HCT116 (cell line): ENCODE results near the gene TMEM60. TPM values are rescaled to one million over a fixed set of nuclear protein-coding genes. Genes with fewer than 3 reads are reported as not detected.
A peak's percentile ranks its signal among the peaks of the same experiment; 100 is the strongest.

Source experiments
- ATAC-seq: fragments of 200-7000 bp; cut with Tn5 transposase; 2 replicates; pipeline ENCODE4 v1.9.1; 2020; ENCODE audit warnings: mild to moderate bottlenecking, moderate library complexity
- BruUV-seq: library from RNA; stranded (reverse); fragments of 400-500 nt; replicated peaks from 2 replicates; lab custom pipeline; 2021; lab: Mats Ljungman, UMichigan
- CTCF ChIA-PET: fragments of 300-600 bp; sonication (Branson Sonifier 250); formaldehyde crosslinking; loops from one replicate; lab custom pipeline; 2021; ENCODE audit warnings: antibody characterized with exemption; lab: Charles Lee
- POLR2A ChIA-PET: fragments of 300-600, 350-600 bp; sonication (Branson Sonifier 250); formaldehyde crosslinking; loops from one replicate; lab custom pipeline; 2021; ENCODE audit warnings: antibody characterized with exemption; lab: Charles Lee
- RAD21 ChIA-PET, 2 experiments: fragments of 300-600 bp; sonication (Branson Sonifier 250); formaldehyde crosslinking; loops; one replicate each; lab custom pipeline; 2023; ENCODE audit warnings: low total read pairs in 2 of 2; ENCODE audit not compliant: uncharacterized antibody in 2 of 2, unreplicated experiment in 2 of 2, low non-redundant PET in 1 of 2; lab: Charles Lee
- DNase-seq: peaks from one replicate; pipeline ENCODE4 v3.0.0-alpha.2; 2010; ENCODE audit warnings: low read depth, low spot score
- H2AFZ ChIP-seq: fragments of 200-600 bp; shearing (Covaris generic), sonication (generic); 2 replicates; pipeline ENCODE4 v1.6.1; 2017; ENCODE audit warnings: low read depth, mixed run types, mixed read lengths, antibody characterized with exemption, low read length; ENCODE audit not compliant: poor library complexity, severe bottlenecking
- H3K27ac ChIP-seq: 2 replicates; pipeline ENCODE4 v1.5.1; 2012; ENCODE audit warnings: low read depth, low read length
- H3K27me3 ChIP-seq: fragments of 200-600 bp; sonication (generic); 2 replicates; pipeline ENCODE4 v1.6.1; 2016; ENCODE audit warnings: mixed run types, low read length, mixed read lengths; ENCODE audit not compliant: insufficient read depth
- H3K36me3 ChIP-seq, 2 experiments: fragments of 200-500 bp in 1 of 2; fragments of 200-600 bp in 1 of 2; sonication (Bioruptor generic) in 1 of 2; sonication (generic) in 1 of 2; 2 replicates each; pipeline versions ENCODE4 v1.5.1 to v1.6.1; 2014 to 2016; ENCODE audit warnings: low read length in 2 of 2, inconsistent platforms in 1 of 2, mixed read lengths in 1 of 2, mixed run types in 1 of 2; ENCODE audit not compliant: insufficient read depth in 2 of 2, control insufficient read depth in 1 of 2
- H3K4me1 ChIP-seq, 2 experiments: fragments of 200-600 bp in 1 of 2; sonication (generic) in 1 of 2; 2 replicates each; pipeline versions ENCODE4 v1.5.1 to v1.6.1; 2012 to 2017; ENCODE audit warnings: low read length in 2 of 2, inconsistent platforms in 1 of 2, mild to moderate bottlenecking in 1 of 2, mixed read lengths in 1 of 2, mixed run types in 1 of 2, moderate library complexity in 1 of 2; ENCODE audit not compliant: insufficient read depth in 2 of 2, control insufficient read depth in 1 of 2
- H3K4me2 ChIP-seq: fragments of 200-600 bp; sonication (generic); 2 replicates; pipeline ENCODE4 v1.6.1; 2017; ENCODE audit warnings: mixed run types, low read length, mixed read lengths
- H3K4me3 ChIP-seq, 2 experiments: fragments of 200-600 bp in 1 of 2; sonication (generic) in 1 of 2; replicated peaks in 1 of 2; 2 replicates each; pipeline ENCODE4 v1.5.1; 2011 to 2016; ENCODE audit warnings: low read length in 2 of 2, control low read depth in 1 of 2, low read depth in 1 of 2, mild to moderate bottlenecking in 1 of 2, mixed read lengths in 1 of 2, mixed run types in 1 of 2
- H3K79me2 ChIP-seq: fragments of 200-600 bp; sonication (generic); 2 replicates; pipeline ENCODE4 v1.6.1; 2017; ENCODE audit warnings: mild to moderate bottlenecking, mixed run types, low read length, moderate library complexity, mixed read lengths; ENCODE audit not compliant: insufficient read depth
- H3K9ac ChIP-seq: fragments of 200-600 bp; sonication (generic); 2 replicates; pipeline ENCODE4 v1.6.1; 2016; ENCODE audit warnings: low read length, mixed read lengths
- H3K9me2 ChIP-seq: fragments of 200-600 bp; sonication (generic), shearing (Covaris generic); 2 replicates; pipeline ENCODE4 v1.6.1; 2017; ENCODE audit warnings: mixed run types, mild to moderate bottlenecking, moderate library complexity; ENCODE audit not compliant: insufficient read depth
- H3K9me3 ChIP-seq, 2 experiments: fragments of 200-500 bp in 1 of 2; fragments of 200-600 bp in 1 of 2; sonication (Bioruptor generic) in 1 of 2; sonication (generic) in 1 of 2; 2 replicates each; pipeline ENCODE4 v1.6.1; 2014 to 2017; ENCODE audit warnings: low read length in 2 of 2, mixed read lengths in 2 of 2, inconsistent platforms in 1 of 2, low read depth in 1 of 2, mild to moderate bottlenecking in 1 of 2, mixed run types in 1 of 2, moderate library complexity in 1 of 2; ENCODE audit not compliant: control insufficient read depth in 1 of 2, insufficient read depth in 1 of 2
- H4K20me1 ChIP-seq: fragments of 200-600 bp; sonication (generic), shearing (Covaris generic); 2 replicates; pipeline ENCODE4 v1.6.1; 2017; ENCODE audit warnings: mixed run types, mild to moderate bottlenecking, moderate library complexity; ENCODE audit not compliant: insufficient read depth
- CBX3 ChIP-seq: IDR thresholded peaks from 2 replicates; pipeline ENCODE4 v1.6.1; 2012; ENCODE audit warnings: low read depth
- CTCF ChIP-seq, 3 experiments: fragments of 200-600 bp in 1 of 3; sonication (generic) in 1 of 3; IDR thresholded peaks in 2 of 3; conservative IDR thresholded peaks in 1 of 3; 2 replicates each; pipeline ENCODE4 v1.5.1; 2012 to 2017; ENCODE audit warnings: low read depth in 2 of 3, low read length in 2 of 3, antibody characterized with exemption in 1 of 3, borderline replicate concordance in 1 of 3, control low read depth in 1 of 3, mild to moderate bottlenecking in 1 of 3, mixed read lengths in 1 of 3, mixed run types in 1 of 3, moderate library complexity in 1 of 3; ENCODE audit not compliant: insufficient read depth in 1 of 3
- EZH2 ChIP-seq: fragments of 200-600 bp; sonication (generic); IDR thresholded peaks from 2 replicates; pipeline ENCODE4 v1.6.1; 2017; ENCODE audit warnings: antibody characterized with exemption, mixed run types
- EZH2phosphoT487 ChIP-seq: fragments of 200-600 bp; IDR thresholded peaks from 2 replicates; pipeline ENCODE4 v1.6.1; 2018; ENCODE audit warnings: antibody characterized with exemption, borderline replicate concordance
- FOSL1 ChIP-seq: IDR thresholded peaks from 2 replicates; pipeline ENCODE4 v1.6.1; 2012; ENCODE audit warnings: low read depth
- POLR2AphosphoS5 ChIP-seq: IDR thresholded peaks from 2 replicates; pipeline ENCODE4 v1.6.1; 2011; ENCODE audit warnings: mild to moderate bottlenecking, low read depth, low read length, moderate library complexity
- SIN3A ChIP-seq: IDR thresholded peaks from 2 replicates; pipeline ENCODE4 v1.6.1; 2012; ENCODE audit warnings: low read depth
- SRF ChIP-seq: IDR thresholded peaks from 2 replicates; pipeline ENCODE4 v1.6.1; 2012; ENCODE audit warnings: low read depth
- YY1 ChIP-seq: IDR thresholded peaks from 2 replicates; pipeline ENCODE4 v1.6.1; 2011; ENCODE audit warnings: low read length, low read depth, moderate library complexity, mild to moderate bottlenecking; ENCODE audit not compliant: insufficient replicate concordance; ENCODE audit errors: extremely low read depth
- intact Hi-C: fragments of 100-400 bp; cut with micrococcal nuclease; formaldehyde crosslinking; loops from 2 replicates; pipeline ENCODE4 v1.10.0; 2022
- total RNA-seq: library from RNA; stranded (reverse); gene quantifications from one replicate; pipeline ENCODE4 v1.2.1, GENCODE V29; 2021; ENCODE audit not compliant: unreplicated experiment

The TMEM60 gene
- total RNA-seq, 1 experiment from 2014 or later = 10.3 TPM

DNA sequence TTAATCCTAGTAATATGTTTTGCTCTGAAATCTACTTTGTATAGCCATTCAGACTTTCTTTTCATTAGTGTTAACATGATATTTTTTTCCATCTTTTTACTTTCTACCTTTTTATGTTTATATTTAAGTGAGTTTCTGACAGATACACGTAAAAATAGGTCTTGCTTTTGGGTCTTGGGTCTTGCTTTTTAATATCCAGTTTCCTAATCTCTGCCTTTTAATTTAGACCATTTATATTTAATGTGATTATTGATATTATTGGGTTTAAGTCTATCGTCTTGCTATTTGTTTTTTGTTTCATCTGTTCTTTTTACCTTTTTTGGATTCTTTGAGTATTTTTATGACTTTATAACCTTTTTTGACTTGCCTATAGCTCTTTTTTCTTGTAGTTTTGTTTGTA, 8.2 kb upstream of the TMEM60 start:
- ATAC-seq (no peak), DNase-seq (no peak)
- intact Hi-C loops = no loop called here
- ChIA-PET POLR2A (no interaction called here), RAD21 (no interaction called here), CTCF (no interaction called here)
- BruUV-seq = no TSS peak
- Histone ChIP-seq H3K9me3 (0 out of 4 replicates have a peak, but pooled peaks cover 4 to 6% of the 10 kb centered on the region in 2 experiments), H3K4me1 (peaks cover 0 to under 1% of the 10 kb centered on the region in 2 experiments; a peak in 1 of 4 replicates), H4K20me1 (no peaks in the 10 kb centered on the region), H3K4me2 (no peak overlapping the region), H3K9me2 (no peaks in the 10 kb centered on the region), H3K27me3 (no peaks in the 10 kb centered on the region), H3K27ac (no peak overlapping the region), H3K9ac (no peak overlapping the region), H3K79me2 (peaks cover 76% of the 10 kb centered on the region), H3K4me3 (no peak overlapping the region), H2AFZ (no peak overlapping the region), H3K36me3 (0 out of 4 replicates have a peak, but pooled peaks cover 0 to 3% of the 10 kb centered on the region in 2 experiments)
- no peak for TF ChIP-seq POLR2AphosphoS5
- 0 out of 2 replicates have a peak, but pooled peaks have one; percentile 29 for TF ChIP-seq CBX3

DNA sequence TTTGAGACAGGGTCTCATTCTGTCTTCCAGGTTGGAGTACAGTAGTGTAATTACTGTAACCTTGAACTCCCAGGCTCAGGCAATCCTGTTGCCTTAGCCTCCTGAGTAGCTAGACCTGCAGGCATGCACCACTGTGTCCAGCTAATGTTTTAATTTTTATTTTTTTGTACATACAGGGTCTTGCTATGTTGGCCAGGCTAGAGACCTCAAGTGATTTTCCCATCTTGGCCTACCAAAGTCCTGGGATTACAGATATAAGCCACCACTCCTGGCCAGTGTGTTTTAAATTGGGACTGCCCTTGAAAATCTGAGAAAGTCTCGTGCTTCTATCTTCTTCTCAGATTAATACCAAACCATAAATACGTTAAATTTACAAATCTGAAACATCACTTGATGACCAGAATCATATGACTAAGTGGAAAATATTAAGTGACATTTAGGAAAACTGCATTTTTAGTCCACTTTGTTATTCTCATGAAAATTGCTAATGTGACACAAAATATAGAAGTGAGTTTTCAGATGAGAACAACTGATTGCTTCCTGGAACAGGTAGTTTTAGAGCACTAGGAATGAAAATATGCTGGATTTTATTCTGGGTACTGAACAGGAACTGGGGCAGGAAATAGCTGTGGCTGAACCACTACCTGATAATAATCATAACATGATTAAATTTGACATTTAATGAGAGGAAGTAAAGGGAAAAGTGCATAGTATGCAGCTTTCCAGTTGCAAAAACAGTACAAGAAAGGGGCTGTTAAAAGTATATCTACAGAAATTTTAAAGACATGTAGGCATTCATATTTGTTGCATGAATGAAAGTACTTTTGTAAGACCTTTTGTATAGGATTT, 4.5 kb upstream of the TMEM60 start:
- intact Hi-C loops = no loop called here
- POLR2A ChIA-PET = no interaction called here
- Histone ChIP-seq H4K20me1 (no peaks in the 10 kb centered on the region), H3K4me2 (no peak overlapping the region)
- TF ChIP-seq FOSL1 (no peak), SRF (no peak), EZH2 (no peak), YY1 (no peak), EZH2phosphoT487 (no peak), CTCF (IDR thresholded peaks at IDR 0.05 in 2 of 3, conservative IDR thresholded peaks at IDR 0.05 in 1 of 3; ENCODE audit: borderline replicate concordance in 1 of 3, insufficient read depth in 1 of 3, low read depth in 2 of 3, low read length in 2 of 3) (no peak), SIN3A (no peak)
- TF ChIP-seq, all 23 proteins: peak for 0
- BruUV-seq = no TSS peak
- Histone ChIP-seq H3K9ac (no peak overlapping the region), H3K79me2 (peaks cover 79% of the 10 kb centered on the region), H3K9me2 (no peaks in the 10 kb centered on the region), H3K9me3 (0 out of 4 replicates have a peak, but pooled peaks cover 0 to 6% of the 10 kb centered on the region in 2 experiments), H2AFZ (no peak overlapping the region), H3K4me1 (peaks cover 3 to 7% of the 10 kb centered on the region in 2 experiments; a peak in 3 of 4 replicates), H3K4me3 (no peak overlapping the region), H3K36me3 (0 out of 4 replicates have a peak, but pooled peaks cover 0 to 3% of the 10 kb centered on the region in 2 experiments), H3K27me3 (no peaks in the 10 kb centered on the region), H3K27ac (no peak overlapping the region)
- ATAC-seq = no peak
- CTCF ChIA-PET = no interaction called here
- RAD21 ChIA-PET = interaction anchor here in 1 of 2 experiments (0.6 kb wide), 1 partner anchor 68 kb away, joined by 4 read pairs; no protein-coding TSS in a partner anchor
- no peak for DNase-seq
